Ascending aorta (tissue), 2 donors: ENCODE measurements around the gene IRF2. TPM values are rescaled to one million over a fixed set of nuclear protein-coding genes. Genes with fewer than 3 reads are reported as not detected.
"Not testable (repeated sequence)": the region's sequence is repeated elsewhere in the genome, so short reads cannot be mapped to it uniquely, and the experiment has no call there.

Experiments
- DNase-seq, 2 donors: peaks; one replicate each; pipeline ENCODE4 v3.0.0-alpha.2; 2019; ENCODE audit warnings: low spot score in 2 of 2
- H3K27ac ChIP-seq, 2 donors: fragments of 200-600 bp; sonication (generic); one replicate each; pipeline ENCODE4 v1.5.1; 2016 to 2017; ENCODE audit warnings: mild to moderate bottlenecking in 1 of 2
- H3K27me3 ChIP-seq: fragments of 200-600 bp; sonication (generic); one replicate; pipeline ENCODE4 v1.5.1; 2017
- H3K36me3 ChIP-seq, 2 donors: fragments of 200-600 bp; sonication (generic); one replicate each; pipeline ENCODE4 v1.5.1; 2016
- H3K4me1 ChIP-seq, 2 donors: fragments of 200-600 bp; sonication (generic); one replicate each; pipeline ENCODE4 v1.5.1; 2016 to 2017; ENCODE audit warnings: mild to moderate bottlenecking in 1 of 2
- H3K4me3 ChIP-seq, 2 donors: fragments of 200-600 bp; sonication (generic); one replicate each; pipeline ENCODE4 v1.5.1; 2016 to 2017; ENCODE audit warnings: mild to moderate bottlenecking in 1 of 2
- H3K9me3 ChIP-seq, 2 donors: fragments of 200-600 bp; sonication (generic); one replicate each; pipeline ENCODE4 v1.5.1; 2016
- intact Hi-C: fragments of 100-400 bp; cut with DNase I; formaldehyde crosslinking; loops from one replicate; pipeline ENCODE4 v1.15.1; 2023
- total RNA-seq: library from RNA; depleted of rRNA; stranded (reverse); fragments of >200 nt; gene quantifications from one replicate; pipeline ENCODE4 v1.1.0, GENCODE V29; 2016
- TF ChIP-seq, protein P1 (sequence below), 3 experiments: fragments of 200-600 bp in 2 of 3; fragments of 450-650 bp in 1 of 3; sonication (generic) in 2 of 3; IDR thresholded peaks; one replicate each; pipeline ENCODE4 v1.5.1; 2016 to 2019; ENCODE audit warnings: antibody characterized with exemption in 3 of 3, mild to moderate bottlenecking in 1 of 3, moderate library complexity in 1 of 3

Gene IRF2
- total RNA-seq, 1 donor from 2014 or later, result 39.6 TPM

GRCh38 chr4:184384810-184385557 lies 89.4 kb downstream of the IRF2 start:
- Histone ChIP-seq H3K36me3 (peaks cover 27 to 32% of the 10 kb centered on the region in 2 donors), H3K27me3 (no peaks in the 10 kb centered on the region), H3K4me3 (peak overlapping the region in 1 of 2 donors; percentile 55), H3K9me3 (no peaks in the 10 kb centered on the region), H3K27ac (peak overlapping the region; percentile 67 to 77), H3K4me1 (peaks cover 17 to 28% of the 10 kb centered on the region in 2 donors)
- intact Hi-C loops, result loop anchor here (2.0 to 5.0 kb wide), 2 partner anchors 16 to 118 kb away; no protein-coding TSS in a partner anchor
- no peak for DNase-seq
- TF ChIP-seq, protein P1, sequence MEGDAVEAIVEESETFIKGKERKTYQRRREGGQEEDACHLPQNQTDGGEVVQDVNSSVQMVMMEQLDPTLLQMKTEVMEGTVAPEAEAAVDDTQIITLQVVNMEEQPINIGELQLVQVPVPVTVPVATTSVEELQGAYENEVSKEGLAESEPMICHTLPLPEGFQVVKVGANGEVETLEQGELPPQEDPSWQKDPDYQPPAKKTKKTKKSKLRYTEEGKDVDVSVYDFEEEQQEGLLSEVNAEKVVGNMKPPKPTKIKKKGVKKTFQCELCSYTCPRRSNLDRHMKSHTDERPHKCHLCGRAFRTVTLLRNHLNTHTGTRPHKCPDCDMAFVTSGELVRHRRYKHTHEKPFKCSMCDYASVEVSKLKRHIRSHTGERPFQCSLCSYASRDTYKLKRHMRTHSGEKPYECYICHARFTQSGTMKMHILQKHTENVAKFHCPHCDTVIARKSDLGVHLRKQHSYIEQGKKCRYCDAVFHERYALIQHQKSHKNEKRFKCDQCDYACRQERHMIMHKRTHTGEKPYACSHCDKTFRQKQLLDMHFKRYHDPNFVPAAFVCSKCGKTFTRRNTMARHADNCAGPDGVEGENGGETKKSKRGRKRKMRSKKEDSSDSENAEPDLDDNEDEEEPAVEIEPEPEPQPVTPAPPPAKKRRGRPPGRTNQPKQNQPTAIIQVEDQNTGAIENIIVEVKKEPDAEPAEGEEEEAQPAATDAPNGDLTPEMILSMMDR (IDR thresholded peaks at IDR 0.05), result no peak

GRCh38 chr4:184384056-184384809 lies 90.1 kb downstream of the IRF2 start:
- DNase-seq, result peak in 1 of 2 donors; percentile 69
- intact Hi-C loops, result loop anchor here (2.0 to 5.0 kb wide), 2 partner anchors 17 to 117 kb away; no protein-coding TSS in a partner anchor
- H3K4me1 ChIP-seq, result peaks cover 17 to 28% of the 10 kb centered on the region in 2 donors

DNA sequence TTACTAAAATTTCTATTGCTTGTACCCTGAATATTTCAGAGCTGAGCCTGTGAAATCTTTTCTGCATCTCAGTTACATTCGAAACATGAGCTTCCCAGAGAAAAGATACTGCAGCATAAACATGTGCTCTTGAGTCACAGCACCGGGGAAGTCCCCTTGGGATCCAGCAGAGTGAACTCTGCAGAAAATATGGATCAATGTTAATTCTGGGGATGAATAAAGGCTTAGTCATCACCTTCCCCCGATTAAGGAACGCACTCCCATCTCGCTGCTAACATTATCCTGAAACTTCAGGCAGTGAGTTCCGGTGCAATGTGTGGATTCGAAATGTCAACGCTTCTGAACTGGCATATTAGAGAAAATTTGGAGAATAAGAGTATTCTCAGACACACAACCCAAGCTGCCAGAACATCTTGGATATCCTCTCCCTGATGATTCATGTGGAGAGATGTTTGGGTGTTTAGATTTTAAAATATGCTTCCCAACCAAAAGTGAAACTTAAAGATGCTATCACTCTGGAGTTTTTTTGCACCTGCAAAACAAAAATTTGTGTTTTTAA lies 90.8 kb downstream of the IRF2 start:
- Histone ChIP-seq H3K9me3 (no peaks in the 10 kb centered on the region), H3K4me1 (peaks cover 17 to 28% of the 10 kb centered on the region in 2 donors), H3K27me3 (no peaks in the 10 kb centered on the region), H3K36me3 (peaks cover 18% of the 10 kb centered on the region in 2 donors), H3K4me3 (peak overlapping the region; percentile 34 to 55), H3K27ac (peak overlapping the region; percentile 67 to 77)
- intact Hi-C loops, result loop anchor here (2.0 to 5.0 kb wide), 2 partner anchors 17 to 116 kb away; no protein-coding TSS in a partner anchor
- DNase-seq, result peak in 1 of 2 donors; percentile 78
- TF ChIP-seq, protein P1 (IDR thresholded peaks at IDR 0.05), result no peak

More at GRCh38 chr4:184384056-184384809, 90.1 kb downstream of the IRF2 start:
- Histone ChIP-seq H3K27me3 (no peaks in the 10 kb centered on the region), H3K4me3 (peak overlapping the region; percentile 34 to 55), H3K36me3 (peaks cover 20 to 24% of the 10 kb centered on the region in 2 donors), H3K27ac (peak overlapping the region; percentile 67 to 77), H3K9me3 (no peaks in the 10 kb centered on the region)
- TF ChIP-seq, protein P1 (IDR thresholded peaks at IDR 0.05), result no peak

- Histone ChIP-seq H3K36me3 (peaks cover 5% of the 10 kb centered on the region in 2 donors), H3K4me1 (peaks cover 17 to 28% of the 10 kb centered on the region in 2 donors), H3K4me3 (no peak overlapping the region), H3K27me3 (no peaks in the 10 kb centered on the region), H3K27ac (no peak overlapping the region), H3K9me3 (no peaks in the 10 kb centered on the region)
- TF ChIP-seq, protein P1 (IDR thresholded peaks at IDR 0.05), result no peak
- intact Hi-C loops, result loop anchor here (5.0 kb wide), 1 partner anchor 115 kb away; no protein-coding TSS in a partner anchor
- peak in 1 of 2 donors; percentile 31 for DNase-seq
Observed at GRCh38 chr4:184382189-184382846, 92.0 kb downstream of the IRF2 start.

GRCh38 chr4:184380707-184381106 lies 93.6 kb downstream of the IRF2 start:
- Histone ChIP-seq H3K27ac (no peak overlapping the region), H3K27me3 (no peaks in the 10 kb centered on the region), H3K9me3 (no peaks in the 10 kb centered on the region), H3K4me1 (peaks cover 17 to 20% of the 10 kb centered on the region in 2 donors), H3K4me3 (no peak overlapping the region), H3K36me3 (no peaks in the 10 kb centered on the region)
- TF ChIP-seq, protein P1 (IDR thresholded peaks at IDR 0.05), result no peak
- intact Hi-C loops, result loop anchor here (5.0 kb wide), 1 partner anchor 113 kb away; no protein-coding TSS in a partner anchor
- DNase-seq, result no peak

DNA sequence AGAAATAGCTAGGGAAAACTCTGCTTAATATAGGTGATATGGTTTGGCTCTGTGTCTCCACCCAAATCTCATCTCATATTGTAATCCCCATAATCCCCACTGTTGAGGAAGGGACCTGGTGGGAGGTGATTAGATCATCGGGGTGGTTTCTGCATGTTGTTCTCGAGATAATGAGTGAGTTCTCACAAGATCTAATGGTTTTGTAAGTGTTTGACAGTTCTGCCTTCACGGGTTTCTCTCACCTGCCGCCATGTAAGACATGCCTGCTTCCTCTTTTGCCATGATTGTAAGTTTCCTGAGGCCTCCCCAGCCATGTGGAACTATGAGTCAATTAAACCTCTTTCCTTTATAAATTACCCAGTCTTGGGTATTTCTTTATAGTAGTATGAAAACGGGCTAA lies 94.1 kb downstream of the IRF2 start:
- intact Hi-C loops, result loop anchor here (5.0 kb wide), 1 partner anchor 113 kb away; no protein-coding TSS in a partner anchor
- H3K9me3 ChIP-seq, H3K36me3 ChIP-seq, H3K27ac ChIP-seq, H3K27me3 ChIP-seq, DNase-seq, H3K4me3 ChIP-seq: not testable (repeated sequence)
- peaks cover 15 to 16% of the 10 kb centered on the region in 2 donors for H3K4me1 ChIP-seq
